NB4 (cell line): ENCODE data around the gene MYO7B.

Source experiments
- CTCF ChIP-seq: IDR thresholded peaks from one replicate; pipeline ENCODE4 v1.5.1; 2012; ENCODE audit warnings: low read depth, low read length
- MAX ChIP-seq: IDR thresholded peaks from 2 replicates; pipeline ENCODE4 v1.6.1; 2011; ENCODE audit warnings: low read depth, low read length
- MYC ChIP-seq: IDR thresholded peaks from 2 replicates; pipeline ENCODE4 v1.6.1; 2011; ENCODE audit warnings: low read depth, low read length
- POLR2A ChIP-seq: IDR thresholded peaks from 2 replicates; pipeline ENCODE4 v1.6.1; 2011; ENCODE audit warnings: mild to moderate bottlenecking; ENCODE audit not compliant: insufficient read length; ENCODE audit errors: extremely low read depth

GRCh38 chr2:127537644-127538043, 2.2 kb downstream of the MYO7B start:
- TF ChIP-seq POLR2A (no peak), CTCF (no peak), MAX (no peak), MYC (no peak)
